ENCODE data around the gene DES. TPM values are rescaled to one million over a fixed set of nuclear protein-coding genes. Genes with fewer than 3 reads are reported as not detected.

Gene DES
- total and polyA plus RNA-seq, 2 donors (not counting 3 experiments of a cell fraction or from before 2014, with no cell fraction given), result not detected

DNA sequence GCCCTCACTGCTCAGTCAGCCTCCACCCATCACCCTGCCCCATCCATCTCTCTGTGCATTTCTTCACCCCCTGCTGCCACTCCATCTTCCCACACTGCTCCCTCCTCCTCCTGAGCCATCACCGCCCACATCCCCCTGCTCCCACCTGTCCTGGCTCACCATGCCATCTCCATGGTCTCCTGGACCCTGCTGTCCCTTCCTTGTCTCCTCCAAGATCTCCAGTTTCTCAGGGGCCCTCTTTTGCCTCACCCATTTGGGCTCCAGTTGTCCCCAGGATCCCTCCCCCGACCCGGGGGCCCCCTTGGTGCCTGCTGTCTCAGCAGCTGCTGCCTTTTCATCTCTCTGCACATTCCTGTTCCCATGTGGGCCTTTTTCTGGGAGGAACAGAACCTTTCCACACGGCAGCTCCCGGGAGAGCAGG, 27.1 kb downstream of the DES start:
- Histone ChIP-seq H3K36me3 (ENCODE audit: control insufficient read depth in 2 of 2, extremely low read depth in 1 of 2, insufficient read depth in 2 of 2, low read length in 2 of 2) (no peaks in the 10 kb centered on the region), H3K27me3 (ENCODE audit: control insufficient read depth in 2 of 2, insufficient read depth in 2 of 2, low read length in 2 of 2) (peaks cover 18 to 23% of the 10 kb centered on the region in 2 experiments), H3K9ac (replicated peaks; ENCODE audit: extremely low read depth, insufficient read depth, low read length) (no peak overlapping the region), H3K4me3 (replicated peaks in 1 of 3; ENCODE audit: insufficient read depth in 1 of 3, low read depth in 1 of 3, low read length in 3 of 3) (no peak overlapping the region), H2AFZ (ENCODE audit: low read depth, low read length) (no peak overlapping the region), H3K27ac (ENCODE audit: insufficient read depth, low read depth, low read length) (no peak overlapping the region), H4K20me1 (replicated peaks; ENCODE audit: control insufficient read depth, extremely low read depth, insufficient read depth, low read length) (no peaks in the 10 kb centered on the region), H3K4me1 (ENCODE audit: control insufficient read depth, extremely low read depth, insufficient read depth, low read length) (peaks cover 4% of the 10 kb centered on the region), H3K4me2 (ENCODE audit: insufficient read depth, low read length) (no peak overlapping the region), H3K9me3 (replicated peaks; ENCODE audit: control insufficient read depth, insufficient read depth, low read length) (no peaks in the 10 kb centered on the region), H3K79me2 (ENCODE audit: control insufficient read depth, insufficient read depth, low read length) (no peaks in the 10 kb centered on the region), H3K9me1 (replicated peaks; ENCODE audit: control insufficient read depth, extremely low read depth, insufficient read depth, low read length) (no peaks in the 10 kb centered on the region)
- FAIRE-seq, result no peak
- no TSS peak for BruUV-seq (replicated peaks)
- intact Hi-C loops (cut with micrococcal nuclease), result no loop called here
- no peak for TF ChIP-seq FOS (IDR thresholded peaks at IDR 0.05; ENCODE audit: borderline replicate concordance, insufficient read depth, low read length)
- no peak for TF ChIP-seq POLR2AphosphoS5 (IDR thresholded peaks at IDR 0.05; ENCODE audit: insufficient read depth, low read depth, low read length)
- TF ChIP-seq, protein P1, sequence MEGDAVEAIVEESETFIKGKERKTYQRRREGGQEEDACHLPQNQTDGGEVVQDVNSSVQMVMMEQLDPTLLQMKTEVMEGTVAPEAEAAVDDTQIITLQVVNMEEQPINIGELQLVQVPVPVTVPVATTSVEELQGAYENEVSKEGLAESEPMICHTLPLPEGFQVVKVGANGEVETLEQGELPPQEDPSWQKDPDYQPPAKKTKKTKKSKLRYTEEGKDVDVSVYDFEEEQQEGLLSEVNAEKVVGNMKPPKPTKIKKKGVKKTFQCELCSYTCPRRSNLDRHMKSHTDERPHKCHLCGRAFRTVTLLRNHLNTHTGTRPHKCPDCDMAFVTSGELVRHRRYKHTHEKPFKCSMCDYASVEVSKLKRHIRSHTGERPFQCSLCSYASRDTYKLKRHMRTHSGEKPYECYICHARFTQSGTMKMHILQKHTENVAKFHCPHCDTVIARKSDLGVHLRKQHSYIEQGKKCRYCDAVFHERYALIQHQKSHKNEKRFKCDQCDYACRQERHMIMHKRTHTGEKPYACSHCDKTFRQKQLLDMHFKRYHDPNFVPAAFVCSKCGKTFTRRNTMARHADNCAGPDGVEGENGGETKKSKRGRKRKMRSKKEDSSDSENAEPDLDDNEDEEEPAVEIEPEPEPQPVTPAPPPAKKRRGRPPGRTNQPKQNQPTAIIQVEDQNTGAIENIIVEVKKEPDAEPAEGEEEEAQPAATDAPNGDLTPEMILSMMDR (IDR thresholded peaks at IDR 0.05; ENCODE audit: extremely low read depth in 1 of 2, insufficient read depth in 1 of 2, low read depth in 1 of 2, low read length in 2 of 2), result no peak
- no peak for TF ChIP-seq GATA2 (IDR thresholded peaks at IDR 0.05; ENCODE audit: insufficient read depth, insufficient read length, low read depth, low read length)
- TF ChIP-seq, protein P2, sequence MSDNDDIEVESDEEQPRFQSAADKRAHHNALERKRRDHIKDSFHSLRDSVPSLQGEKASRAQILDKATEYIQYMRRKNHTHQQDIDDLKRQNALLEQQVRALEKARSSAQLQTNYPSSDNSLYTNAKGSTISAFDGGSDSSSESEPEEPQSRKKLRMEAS (IDR thresholded peaks at IDR 0.05; ENCODE audit: insufficient read depth, insufficient read length), result no peak
- TF ChIP-seq MYC (IDR thresholded peaks at IDR 0.05; ENCODE audit: low read depth, low read length), result no peak
- no peak for TF ChIP-seq POLR2A (IDR thresholded peaks at IDR 0.05; ENCODE audit: low read depth, low read length)
- TF ChIP-seq JUN (IDR thresholded peaks at IDR 0.05; ENCODE audit: borderline replicate concordance, insufficient read depth, insufficient read length, low read depth), result no peak
- no peak for TF ChIP-seq EZH2 (IDR thresholded peaks at IDR 0.05; ENCODE audit: borderline replicate concordance, low read depth, low read length, severe bottlenecking)
- no peak for DNase-seq (ENCODE audit: low read depth, low spot score)
- ChIA-PET POLR2A (no interaction called here), CTCF (interaction anchor here (2.2 to 2.6 kb wide), 2 partner anchors 14 to 85 kb away, joined by 15 to 24 read pairs; no protein-coding TSS in a partner anchor)
- dilution Hi-C loops (cut with MboI; ENCODE audit: extremely low pct_ligation_motif_present, low sequenced_read_pairs), result no loop called here
